Type B pancreatic cell (in vitro differentiated cells): ENCODE data around the gene ZNF827. TPM values are rescaled to one million over a fixed set of nuclear protein-coding genes. Genes with fewer than 3 reads are reported as not detected.
A peak's percentile ranks its signal among the peaks of the same experiment; 100 is the strongest.

ENCODE experiments used
- DNase-seq: peaks from one replicate; pipeline ENCODE4 v3.0.0; 2021; ENCODE audit warnings: mixed read lengths; ENCODE audit not compliant: unreplicated experiment; ENCODE audit errors: extremely low spot score
- H3K27ac Mint-ChIP-seq: 2 replicates; pipeline ENCODE4 v1.8.0; 2021; ENCODE audit warnings: mild to moderate bottlenecking, mixed read lengths
- H3K27me3 Mint-ChIP-seq: 2 replicates; pipeline ENCODE4 v1.8.0; 2021; ENCODE audit warnings: mixed read lengths
- H3K36me3 Mint-ChIP-seq: 2 replicates; pipeline ENCODE4 v1.8.0; 2021; ENCODE audit warnings: mixed read lengths
- H3K4me1 Mint-ChIP-seq: one replicate; pipeline ENCODE4 v1.8.0; 2021; ENCODE audit warnings: mixed read lengths; ENCODE audit not compliant: unreplicated experiment
- H3K4me3 Mint-ChIP-seq: 2 replicates; pipeline ENCODE4 v1.8.0; 2021; ENCODE audit warnings: mild to moderate bottlenecking, mixed read lengths
- H3K9me3 Mint-ChIP-seq: 2 replicates; pipeline ENCODE4 v1.8.0; 2021; ENCODE audit warnings: mixed read lengths
- CTCF ChIP-seq: fragments of 200-600 bp; sonication (generic); conservative IDR thresholded peaks from 2 replicates; pipeline ENCODE4 v1.5.0; 2021; ENCODE audit warnings: antibody characterized with exemption, mild to moderate bottlenecking
- total RNA-seq: library from RNA; stranded (reverse); gene quantifications from 2 replicates; pipeline ENCODE4 v1.2.1, GENCODE V29; 2021; ENCODE audit warnings: low replicate concordance

The ZNF827 gene
- total RNA-seq, 1 donor from 2014 or later, result 39.9 TPM

- no peak overlapping the region for H3K27ac Mint-ChIP-seq
- H3K9me3 Mint-ChIP-seq, result peaks cover 14% of the 10 kb centered on the region
- no peak overlapping the region for H3K4me3 Mint-ChIP-seq
- H3K4me1 Mint-ChIP-seq, result peaks cover 7% of the 10 kb centered on the region
- no peaks in the 10 kb centered on the region for H3K27me3 Mint-ChIP-seq
- no peak for TF ChIP-seq CTCF
- no peak for DNase-seq
- peaks cover 59% of the 10 kb centered on the region for H3K36me3 Mint-ChIP-seq
Observed at GRCh38 chr4:145815027-145815612, 123.5 kb downstream of the ZNF827 start.

DNA sequence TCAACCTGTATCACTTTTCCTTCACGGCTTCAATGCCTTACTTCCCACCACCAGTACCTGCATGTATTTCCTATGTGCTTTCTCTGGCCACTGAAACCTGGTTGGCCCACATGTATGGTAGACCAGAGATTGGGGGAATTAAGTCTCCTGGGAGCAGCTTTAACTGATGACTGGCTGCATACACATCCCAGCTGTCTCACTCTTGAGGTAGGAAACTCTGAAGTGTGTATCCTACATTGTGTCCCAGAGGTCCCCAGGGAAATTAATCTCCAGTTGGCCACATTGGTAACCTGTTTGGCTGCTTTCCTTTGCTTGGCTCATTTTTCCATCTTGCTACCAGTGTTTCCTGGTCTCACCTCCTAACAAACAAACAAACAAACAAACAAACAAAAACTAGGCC is 124.4 kb downstream of the ZNF827 start:
- TF ChIP-seq CTCF, result no peak
- peaks cover 7% of the 10 kb centered on the region for H3K4me1 Mint-ChIP-seq
- no peaks in the 10 kb centered on the region for H3K27me3 Mint-ChIP-seq
- H3K9me3 Mint-ChIP-seq, result peaks cover 14% of the 10 kb centered on the region
- no peak for DNase-seq
- H3K27ac Mint-ChIP-seq, result no peak overlapping the region
- H3K36me3 Mint-ChIP-seq, result peaks cover 64% of the 10 kb centered on the region
- no peak overlapping the region for H3K4me3 Mint-ChIP-seq

- Mint-ChIP-seq H3K4me3 (no peak overlapping the region), H3K9me3 (peaks cover 19% of the 10 kb centered on the region), H3K4me1 (peaks cover 6% of the 10 kb centered on the region), H3K27me3 (no peaks in the 10 kb centered on the region), H3K27ac (peak overlapping the region; percentile 67), H3K36me3 (peaks cover 67% of the 10 kb centered on the region)
- no peak for DNase-seq
- TF ChIP-seq CTCF, result no peak
Observed at GRCh38 chr4:145812919-145813318, 125.7 kb downstream of the ZNF827 start.

DNA sequence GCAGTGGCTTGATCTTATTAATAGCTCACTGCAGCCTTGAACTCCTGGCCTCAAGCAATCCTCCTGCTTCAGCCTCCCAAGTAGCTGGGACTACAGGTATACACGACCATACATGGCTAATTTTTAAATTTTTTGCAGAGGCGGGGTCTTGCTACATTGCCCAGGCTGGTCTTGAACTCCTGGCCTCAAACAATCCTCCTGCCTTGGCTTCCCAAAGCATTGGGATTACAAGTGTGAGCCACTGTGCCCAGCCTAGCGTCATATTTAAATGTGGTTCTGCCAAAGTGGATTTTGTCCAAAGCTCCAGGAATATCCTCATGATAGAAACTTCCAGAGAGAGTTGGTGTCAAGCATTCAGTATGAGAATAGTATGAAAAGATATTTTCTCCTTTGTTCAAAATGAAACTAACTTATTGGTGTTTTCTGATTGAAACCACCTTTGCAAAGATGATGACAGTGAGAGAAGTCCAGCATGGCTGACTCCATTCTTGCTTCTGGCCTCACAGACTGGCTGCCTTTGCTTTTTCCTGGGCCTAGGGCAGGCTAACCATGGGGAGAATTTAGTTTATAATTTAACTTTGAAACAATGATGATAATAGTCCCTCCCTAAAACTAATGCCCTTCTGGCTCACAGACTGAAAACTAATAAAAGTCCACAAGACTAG is 129.6 kb downstream of the ZNF827 start:
- H3K27ac Mint-ChIP-seq, result peak overlapping the region; percentile 89
- no peak for TF ChIP-seq CTCF
- H3K4me3 Mint-ChIP-seq, result no peak overlapping the region
- peaks cover 45% of the 10 kb centered on the region for H3K36me3 Mint-ChIP-seq
- H3K27me3 Mint-ChIP-seq, result no peaks in the 10 kb centered on the region
- no peak for DNase-seq
- H3K9me3 Mint-ChIP-seq, result peaks cover 15% of the 10 kb centered on the region
- H3K4me1 Mint-ChIP-seq, result peaks cover 12% of the 10 kb centered on the region

- Mint-ChIP-seq H3K27ac (peak overlapping the region; percentile 89), H3K36me3 (peaks cover 36% of the 10 kb centered on the region), H3K9me3 (peaks cover 14% of the 10 kb centered on the region), H3K27me3 (no peaks in the 10 kb centered on the region), H3K4me3 (peak overlapping the region; percentile 34), H3K4me1 (peaks cover 12% of the 10 kb centered on the region)
- TF ChIP-seq CTCF, result no peak
- DNase-seq, result no peak
Observed at GRCh38 chr4:145808021-145808650, 130.5 kb downstream of the ZNF827 start.
